Activated CD4-positive, CD25-positive, alpha-beta regulatory T cell treated with anti-CD3 and anti-CD28 coated beads, Interleukin-2, amount 50 U/mL, for 24 hours (primary cell): ENCODE results near the gene TTC4.
A peak's percentile ranks its signal among the peaks of the same experiment; 100 is the strongest.

Experiments used
- ATAC-seq, 2 donors: fragments of 150-1000 bp; cut with Tn5 transposase; one replicate each; pipeline ENCODE4 v1.10.0; 2021; ENCODE audit warnings: mild to moderate bottlenecking in 1 of 2, moderate library complexity in 1 of 2

The TTC4 gene

GRCh38 chr1:54715493-54716298 is at the start of gene TTC4:
TTC4 (plus strand) TSS chr1:54715861; CDS start chr1:54715909, 48 bp downstream.
- peak; percentile 88 to 91 for ATAC-seq

GRCh38 chr1:54666333-54666732 is 49.3 kb upstream of the TTC4 start:
- ATAC-seq: no peak

- no peak for ATAC-seq
These were observed 47.9 kb upstream of the TTC4 start for GRCh38 chr1:54667797-54668196.

GRCh38 chr1:54668567-54668966 is 47.1 kb upstream of the TTC4 start:
- no peak for ATAC-seq

GRCh38 chr1:54671985-54672608 is 43.6 kb upstream of the TTC4 start:
- peak; percentile 87 to 88 for ATAC-seq

GRCh38 chr1:54678776-54679643 is 36.7 kb upstream of the TTC4 start:
- ATAC-seq: no peak

GRCh38 chr1:54679706-54680105 is 36.0 kb upstream of the TTC4 start:
- ATAC-seq: no peak

GRCh38 chr1:54680387-54680786 is 35.3 kb upstream of the TTC4 start:
- ATAC-seq: no peak

- no peak for ATAC-seq
These were observed 34.3 kb upstream of the TTC4 start for GRCh38 chr1:54681358-54681757.

GRCh38 chr1:54683453-54683852 is 32.2 kb upstream of the TTC4 start:
- ATAC-seq: no peak

- no peak for ATAC-seq
These were observed 30.2 kb upstream of the TTC4 start for GRCh38 chr1:54685335-54685905.

- ATAC-seq: no peak
These were observed 29.5 kb upstream of the TTC4 start for GRCh38 chr1:54686155-54686554.

GRCh38 chr1:54694771-54695170 is 20.9 kb upstream of the TTC4 start:
- no peak for ATAC-seq

- ATAC-seq: no peak
These were observed 20.4 kb upstream of the TTC4 start for GRCh38 chr1:54695221-54695620.

GRCh38 chr1:54695764-54696163 is 19.9 kb upstream of the TTC4 start:
- ATAC-seq: peak in 1 of 2 donors; percentile 36

- ATAC-seq: no peak
These were observed 19.4 kb upstream of the TTC4 start for GRCh38 chr1:54696262-54696661.

- ATAC-seq: no peak
These were observed 17.8 kb upstream of the TTC4 start for GRCh38 chr1:54697896-54698295.

GRCh38 chr1:54698346-54698745 is 17.3 kb upstream of the TTC4 start:
- ATAC-seq: no peak

- ATAC-seq: no peak
These were observed 15.6 kb upstream of the TTC4 start for GRCh38 chr1:54699936-54700525.

- ATAC-seq: no peak
These were observed 14.6 kb upstream of the TTC4 start for GRCh38 chr1:54701066-54701465.

GRCh38 chr1:54701996-54702395 is 13.7 kb upstream of the TTC4 start:
- no peak for ATAC-seq

- ATAC-seq: no peak
These were observed 12.2 kb upstream of the TTC4 start for GRCh38 chr1:54703471-54703870.

GRCh38 chr1:54705153-54705552 is 10.5 kb upstream of the TTC4 start:
- ATAC-seq: no peak
